GM18508 (cell line): ENCODE measurements around the gene CD200.
"Not testable (repeated sequence)": the region's sequence is repeated elsewhere in the genome, so short reads cannot be mapped to it uniquely, and the experiment has no call there.

Source experiments
- ATAC-seq: cut with Tn5 transposase; IDR thresholded peaks from one replicate; pipeline ENCODE4 v1.9.1; 2021; ENCODE audit warnings: moderate number of reproducible peaks; ENCODE audit not compliant: insufficient read depth, unreplicated experiment

The CD200 gene

GRCh38 chr3:112381673-112382542, 49.0 kb downstream of the CD200 start:
- ATAC-seq = no peak

GRCh38 chr3:112382543-112383160, 49.7 kb downstream of the CD200 start:
- ATAC-seq = no peak

DNA sequence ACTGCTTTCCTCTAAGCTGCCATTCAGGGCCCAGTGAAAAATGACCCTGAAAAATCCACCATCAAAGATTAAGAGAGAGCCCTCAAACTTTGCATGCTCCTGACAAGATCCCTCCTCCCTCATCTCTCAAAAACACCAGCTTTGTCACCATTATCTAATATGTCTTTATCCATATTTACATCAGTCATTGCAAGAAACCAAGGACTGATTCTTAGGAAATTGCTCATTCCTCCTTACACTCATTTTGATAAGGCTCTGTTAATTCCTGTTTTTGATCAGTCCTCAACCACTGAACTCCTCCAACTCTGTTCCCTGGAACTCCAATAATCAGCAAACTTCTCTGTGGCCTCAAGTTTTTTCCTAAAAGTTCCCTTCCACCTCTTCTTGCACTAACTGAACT, 51.8 kb downstream of the CD200 start:
- no peak for ATAC-seq

GRCh38 chr3:112388972-112389371, 56.0 kb downstream of the CD200 start:
- ATAC-seq = no peak

DNA sequence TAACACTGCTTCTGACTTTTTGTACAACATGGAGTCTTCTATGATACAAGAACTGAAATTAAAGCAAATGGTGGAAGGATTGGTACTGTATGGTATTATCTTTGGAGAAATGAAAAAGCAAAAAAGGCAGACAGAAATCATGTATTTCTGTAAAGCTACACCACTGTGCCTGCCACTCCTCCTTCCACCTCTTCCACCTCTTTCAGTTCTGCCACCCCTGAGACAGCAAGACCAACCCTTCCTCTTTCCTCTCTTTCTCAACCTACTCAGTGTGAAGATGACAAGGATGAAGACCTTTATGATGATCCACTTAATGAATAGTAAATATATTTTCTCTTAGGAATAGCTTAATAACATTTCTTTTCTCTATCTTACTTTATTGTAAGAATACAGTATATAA, 57.0 kb downstream of the CD200 start:
- ATAC-seq = no peak

DNA sequence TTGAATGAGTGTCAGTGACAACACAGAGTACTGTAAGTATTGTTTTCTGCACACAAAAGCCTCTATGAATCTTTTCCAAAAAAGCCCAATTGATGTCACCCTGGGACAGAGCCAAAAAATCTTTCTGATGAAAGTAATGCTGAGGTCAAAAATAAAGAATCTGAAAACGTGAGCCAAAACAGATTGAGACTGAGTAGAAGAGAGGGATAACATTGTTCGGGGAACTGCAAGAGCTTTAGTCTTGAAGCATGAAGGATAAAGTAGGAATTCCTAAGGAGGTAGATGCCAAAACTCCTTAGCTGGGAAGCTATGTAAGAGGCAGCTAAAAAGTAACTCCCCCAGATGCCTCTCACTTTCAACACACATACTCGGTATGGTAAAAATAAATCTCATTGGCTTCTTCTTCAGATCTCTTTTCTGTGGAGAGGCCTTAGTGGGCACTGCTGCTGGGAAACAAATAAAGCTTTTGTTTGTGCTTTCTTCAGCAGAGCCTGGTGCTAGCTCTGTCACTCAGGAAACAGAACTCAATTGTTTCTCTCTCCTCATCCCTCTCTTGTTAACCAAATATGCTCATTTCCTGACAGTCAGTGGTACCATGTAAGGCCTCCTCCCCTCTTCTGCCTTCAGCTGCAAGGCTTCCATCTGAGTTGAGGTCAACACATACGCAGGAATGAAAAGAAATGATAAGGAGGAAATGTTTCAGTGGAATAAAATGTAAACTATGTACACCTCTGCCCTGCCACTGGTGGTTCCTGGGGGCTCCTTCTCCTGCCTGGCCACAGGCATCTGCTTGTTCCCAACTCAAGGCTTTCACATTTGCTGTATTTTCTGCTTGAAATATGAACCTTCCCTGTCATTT, 58.1 kb downstream of the CD200 start:
- ATAC-seq = no peak

DNA sequence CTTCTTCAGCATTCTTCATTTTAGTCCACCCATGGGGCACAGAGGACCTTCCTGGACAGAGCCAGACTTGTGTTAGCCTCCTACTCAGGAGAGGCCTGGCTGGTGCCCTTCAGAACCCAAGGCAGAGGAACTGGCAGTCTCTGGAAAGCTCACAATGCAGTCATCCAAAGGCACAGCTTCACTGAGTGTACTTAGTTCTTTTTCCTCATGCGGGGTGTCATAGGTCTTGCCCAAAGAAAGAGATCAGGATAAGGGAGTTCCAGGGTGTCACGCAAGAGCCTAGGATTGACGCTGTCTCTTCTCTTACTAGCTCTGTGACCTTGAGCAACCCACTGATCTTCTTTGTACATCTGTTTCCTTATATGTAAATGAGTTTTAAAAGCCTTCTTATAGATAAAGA, 58.7 kb downstream of the CD200 start:
- no peak for ATAC-seq

DNA sequence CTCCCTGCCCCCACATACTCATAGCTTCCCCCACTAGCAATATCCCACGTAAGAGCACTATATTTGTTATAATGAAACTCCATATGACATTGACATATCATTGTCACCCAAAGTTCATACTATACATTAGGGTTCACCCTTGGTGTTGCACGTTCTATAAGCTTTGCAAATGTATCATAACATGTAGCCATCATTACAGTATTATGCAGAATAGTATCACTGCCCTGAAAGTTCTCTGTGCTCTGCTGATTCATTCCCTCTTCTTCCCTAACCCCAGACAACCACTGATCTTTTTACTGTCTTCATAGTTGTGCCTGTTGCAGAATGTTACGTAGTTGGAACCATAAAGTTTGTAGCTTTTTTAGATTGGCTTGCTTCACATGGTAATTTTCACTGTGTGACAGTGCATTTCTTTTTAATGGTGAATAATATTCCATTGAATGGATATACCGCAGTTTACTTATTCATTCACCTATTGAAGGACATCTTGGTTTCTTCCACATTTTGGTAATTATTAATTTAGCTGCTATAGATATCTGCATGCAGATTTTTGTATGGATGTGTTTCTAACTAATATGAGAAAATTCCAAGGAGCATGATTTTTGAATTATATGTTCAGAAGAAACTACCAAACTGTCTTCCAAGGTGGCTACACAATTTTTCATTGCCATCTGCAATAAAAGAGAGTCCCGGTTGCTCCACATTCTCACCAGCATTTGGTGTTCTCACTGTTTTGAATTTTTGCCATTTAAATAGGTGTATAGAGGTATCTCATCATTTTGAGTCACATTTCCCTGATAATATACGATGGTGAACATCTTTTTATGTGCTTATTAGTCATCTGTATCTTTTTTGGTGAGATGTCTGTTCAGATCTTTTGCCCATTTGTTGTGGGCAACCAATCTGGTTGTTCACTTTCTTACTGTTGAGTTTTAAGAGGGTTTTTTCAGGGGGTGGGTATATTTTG, 59.7 kb downstream of the CD200 start:
- no peak for ATAC-seq

DNA sequence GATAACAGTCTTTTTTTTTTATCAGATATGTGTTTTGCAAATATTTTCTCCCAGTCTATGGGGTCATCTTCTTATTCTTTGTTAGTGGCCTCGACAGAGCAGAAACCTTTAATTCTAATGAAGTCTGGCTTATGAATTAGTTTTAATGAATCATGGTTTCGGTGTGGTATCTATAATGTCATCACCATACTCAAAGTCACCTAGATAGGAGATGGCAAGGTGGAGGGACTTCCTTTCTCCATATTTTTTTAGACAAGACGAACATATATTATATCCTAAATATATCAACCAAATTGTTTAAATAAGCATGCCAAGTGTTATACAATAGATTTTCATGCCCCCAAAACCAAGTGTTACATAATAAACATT, 60.4 kb downstream of the CD200 start:
- no peak for ATAC-seq

GRCh38 chr3:112394003-112394640, 61.2 kb downstream of the CD200 start:
- no peak for ATAC-seq

DNA sequence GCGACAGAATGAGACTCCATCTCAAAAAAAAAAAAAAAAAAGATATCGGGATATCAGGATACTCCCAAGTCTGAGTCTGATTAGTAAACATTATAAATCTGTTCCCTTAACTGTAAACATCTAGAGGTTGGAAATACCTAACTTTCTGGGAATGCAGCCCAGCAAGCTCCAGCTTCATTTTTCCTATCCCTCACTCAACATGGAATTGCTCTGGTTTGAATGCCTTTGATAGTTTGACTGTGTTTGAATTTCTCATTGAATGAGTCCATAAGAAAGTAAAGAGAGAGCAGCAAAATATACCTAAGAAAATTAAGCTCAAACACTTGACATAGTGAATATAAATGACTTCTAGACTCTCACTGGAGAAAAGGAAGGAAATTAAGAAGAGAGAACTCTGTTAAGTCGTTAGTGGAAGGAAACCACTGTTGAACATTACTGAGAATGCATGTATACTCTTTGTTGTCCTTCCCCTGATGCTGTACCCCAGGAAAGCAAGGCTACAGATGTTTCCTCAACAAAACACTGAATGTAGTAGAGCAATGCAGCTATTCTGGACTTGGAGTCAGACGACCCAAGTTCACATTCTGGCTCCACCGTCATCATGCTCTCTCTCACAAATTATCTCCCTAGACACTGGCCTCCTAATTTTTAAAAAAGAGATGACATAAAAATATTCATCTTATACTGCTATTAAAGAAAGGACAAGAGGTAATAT, 62.4 kb downstream of the CD200 start:
- ATAC-seq = no peak

- no peak for ATAC-seq
Observed at GRCh38 chr3:112395896-112396290, 62.9 kb downstream of the CD200 start.

DNA sequence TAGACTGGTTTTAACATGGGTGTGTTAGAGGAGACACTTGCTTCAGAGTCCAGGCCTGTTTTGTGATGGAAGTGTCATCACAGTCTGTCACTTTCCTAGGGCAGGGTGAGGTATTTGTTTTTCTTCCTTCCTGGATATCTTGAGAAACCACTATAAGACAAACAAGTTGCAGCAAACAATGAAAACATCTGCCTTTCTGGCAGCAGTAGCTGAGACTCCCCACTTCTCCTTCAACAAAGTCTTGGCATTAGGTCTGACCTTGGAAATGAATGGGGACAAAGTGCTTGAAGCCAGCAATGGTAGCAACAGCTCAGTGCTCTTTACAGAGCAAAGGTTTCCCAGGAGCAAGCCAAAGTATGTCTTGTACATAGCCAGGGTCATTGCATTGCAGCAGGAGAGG, 64.6 kb downstream of the CD200 start:
- ATAC-seq = no peak

GRCh38 chr3:112399064-112399463, 66.1 kb downstream of the CD200 start:
- ATAC-seq = no peak

DNA sequence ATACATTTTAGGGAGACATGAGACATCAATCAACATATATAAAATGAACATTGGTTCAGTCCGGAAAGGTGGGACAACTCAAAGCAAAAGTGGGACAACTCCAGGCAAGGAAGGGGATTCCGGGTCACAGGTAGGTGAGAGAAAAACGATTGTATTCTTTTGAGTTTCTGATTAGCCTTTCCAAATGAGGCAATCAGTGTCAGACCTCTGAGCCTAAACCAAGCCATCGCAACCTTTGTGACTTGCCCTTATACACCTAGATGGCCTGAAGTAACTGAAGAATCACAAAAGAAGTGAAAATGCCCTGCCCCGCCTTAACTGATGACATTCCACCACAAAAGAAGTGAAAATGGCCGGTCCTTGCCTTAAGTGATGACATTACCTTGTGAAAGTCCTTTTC, 66.6 kb downstream of the CD200 start:
- not testable (repeated sequence) for ATAC-seq

GRCh38 chr3:112400317-112400716, 67.4 kb downstream of the CD200 start:
- not testable (repeated sequence) for ATAC-seq

- no peak for ATAC-seq
Observed at GRCh38 chr3:112401617-112402016, 68.7 kb downstream of the CD200 start.

GRCh38 chr3:112403103-112403502, 70.1 kb downstream of the CD200 start:
- no peak for ATAC-seq
